ENCODE data around the gene NACC1.

DNA sequence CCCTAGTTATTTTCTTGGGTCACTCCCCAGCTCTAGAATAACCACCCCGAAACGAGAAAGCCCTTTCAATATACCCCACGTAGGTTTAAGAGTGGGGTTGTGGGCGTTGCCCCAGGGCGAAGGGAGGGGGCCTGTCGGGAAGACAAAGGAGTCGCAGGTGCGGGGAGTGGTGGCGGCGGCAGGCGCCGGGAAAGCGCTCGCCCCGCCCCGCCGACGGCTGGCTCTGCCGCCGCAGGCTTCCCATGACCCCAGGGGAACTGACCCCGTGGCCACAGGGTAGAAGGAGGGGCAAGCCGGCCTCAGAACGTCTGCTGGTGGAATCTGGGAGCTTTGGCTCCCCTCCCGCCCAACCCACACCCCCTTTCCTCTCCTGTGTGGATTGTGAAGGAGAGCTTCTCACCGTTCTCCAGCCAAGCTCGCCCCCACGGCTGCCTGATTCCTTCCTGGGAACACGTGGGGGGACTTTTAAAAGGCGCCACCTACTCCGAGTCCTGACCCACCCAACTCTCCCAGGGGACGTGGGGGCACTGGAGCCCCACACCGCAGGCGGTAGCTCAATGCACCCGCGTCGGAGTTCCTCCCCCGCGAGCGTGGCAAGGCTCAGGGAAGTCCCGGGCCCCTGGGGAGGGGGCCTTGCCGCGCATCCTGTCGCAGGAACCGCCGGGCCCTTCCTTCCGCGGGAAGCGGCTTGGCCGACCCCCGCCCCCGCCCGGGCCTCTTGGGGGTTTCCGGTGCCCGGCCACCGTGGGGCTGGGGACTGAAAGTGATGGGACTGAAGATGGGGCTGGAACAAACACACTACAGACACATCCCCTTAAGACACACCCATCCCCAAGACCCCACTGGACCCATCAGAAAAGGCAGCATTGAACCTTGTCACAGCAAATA lies 37.7 kb downstream of the NACC1 start:
- TF ChIP-seq, protein P1, sequence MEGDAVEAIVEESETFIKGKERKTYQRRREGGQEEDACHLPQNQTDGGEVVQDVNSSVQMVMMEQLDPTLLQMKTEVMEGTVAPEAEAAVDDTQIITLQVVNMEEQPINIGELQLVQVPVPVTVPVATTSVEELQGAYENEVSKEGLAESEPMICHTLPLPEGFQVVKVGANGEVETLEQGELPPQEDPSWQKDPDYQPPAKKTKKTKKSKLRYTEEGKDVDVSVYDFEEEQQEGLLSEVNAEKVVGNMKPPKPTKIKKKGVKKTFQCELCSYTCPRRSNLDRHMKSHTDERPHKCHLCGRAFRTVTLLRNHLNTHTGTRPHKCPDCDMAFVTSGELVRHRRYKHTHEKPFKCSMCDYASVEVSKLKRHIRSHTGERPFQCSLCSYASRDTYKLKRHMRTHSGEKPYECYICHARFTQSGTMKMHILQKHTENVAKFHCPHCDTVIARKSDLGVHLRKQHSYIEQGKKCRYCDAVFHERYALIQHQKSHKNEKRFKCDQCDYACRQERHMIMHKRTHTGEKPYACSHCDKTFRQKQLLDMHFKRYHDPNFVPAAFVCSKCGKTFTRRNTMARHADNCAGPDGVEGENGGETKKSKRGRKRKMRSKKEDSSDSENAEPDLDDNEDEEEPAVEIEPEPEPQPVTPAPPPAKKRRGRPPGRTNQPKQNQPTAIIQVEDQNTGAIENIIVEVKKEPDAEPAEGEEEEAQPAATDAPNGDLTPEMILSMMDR (IDR thresholded peaks at IDR 0.05; ENCODE audit: low read depth, low read length): no peak
- TF ChIP-seq POLR2A (IDR thresholded peaks at IDR 0.05; ENCODE audit: extremely low read depth, insufficient read length) (peak; percentile 33), MYC (IDR thresholded peaks at IDR 0.05; ENCODE audit: low read depth, low read length) (peak; percentile 72; the same call in 1 of the 2 replicates)

All from NB4 (cell line).